Medulla oblongata (tissue), 1 donor: ENCODE measurements around the gene MAP4K5.
A peak's percentile ranks its signal among the peaks of the same experiment; 100 is the strongest.
"Not testable (repeated sequence)": the region's sequence is repeated elsewhere in the genome, so short reads cannot be mapped to it uniquely, and the experiment has no call there.

ENCODE experiments used
- DNase-seq: peaks from one replicate; pipeline ENCODE4 v3.0.0-alpha.2; 2015; ENCODE audit errors: extremely low spot score

Gene MAP4K5

GRCh38 chr14:50532502-50533240, at the start of gene MAP4K5:
Gene MAP4K5, minus strand, starts transcription at chr14:50532569. Its CDS starts 520 bp downstream, at chr14:50532049.
- peak; percentile 95 for DNase-seq

- no peak for DNase-seq
Measured at GRCh38 chr14:50578433-50578832, 46.1 kb upstream of the MAP4K5 start.

GRCh38 chr14:50577982-50578381, 45.6 kb upstream of the MAP4K5 start:
- DNase-seq: no peak

GRCh38 chr14:50575769-50576168, 43.4 kb upstream of the MAP4K5 start:
- no peak for DNase-seq

- no peak for DNase-seq
Measured at GRCh38 chr14:50573862-50574261, 41.5 kb upstream of the MAP4K5 start.

- DNase-seq: no peak
Measured at GRCh38 chr14:50569714-50570274, 37.4 kb upstream of the MAP4K5 start.

- no peak for DNase-seq
Measured at GRCh38 chr14:50562841-50563240, 30.5 kb upstream of the MAP4K5 start.

- DNase-seq: peak; percentile 85
Measured at GRCh38 chr14:50560931-50561285, 28.5 kb upstream of the MAP4K5 start.

- peak; percentile 74 for DNase-seq
Measured at GRCh38 chr14:50559990-50560930, 27.9 kb upstream of the MAP4K5 start, which contains the start of gene ATL1. Gene ATL1, plus strand, starts transcription at chr14:50560145. Its CDS starts 121 bp downstream, at chr14:50560266.

- DNase-seq: not testable (repeated sequence)
Measured at GRCh38 chr14:50552796-50553195, 20.4 kb upstream of the MAP4K5 start.

- DNase-seq: no peak
Measured at GRCh38 chr14:50551877-50552276, 19.5 kb upstream of the MAP4K5 start.

- DNase-seq: no peak
Measured at GRCh38 chr14:50550294-50550693, 17.9 kb upstream of the MAP4K5 start.

GRCh38 chr14:50545618-50546017, 13.2 kb upstream of the MAP4K5 start:
- DNase-seq: no peak

- no peak for DNase-seq
Measured at GRCh38 chr14:50544911-50545310, 12.5 kb upstream of the MAP4K5 start.

- peak; percentile 70 for DNase-seq
Measured at GRCh38 chr14:50542941-50543418, 10.6 kb upstream of the MAP4K5 start.

- DNase-seq: no peak
Measured at GRCh38 chr14:50541159-50541567, 8.8 kb upstream of the MAP4K5 start.

GRCh38 chr14:50539051-50539450, 6.7 kb upstream of the MAP4K5 start:
- no peak for DNase-seq

GRCh38 chr14:50538034-50538433, 5.7 kb upstream of the MAP4K5 start:
- not testable (repeated sequence) for DNase-seq

- no peak for DNase-seq
Measured at GRCh38 chr14:50534997-50535396, 2.6 kb upstream of the MAP4K5 start.

GRCh38 chr14:50534416-50534815, 2.0 kb upstream of the MAP4K5 start:
- no peak for DNase-seq

GRCh38 chr14:50533806-50534205, 1.4 kb upstream of the MAP4K5 start:
- DNase-seq: peak; percentile 87

- DNase-seq: peak; percentile 72
Measured at GRCh38 chr14:50533241-50533705, 904 bp upstream of the MAP4K5 start.
